Nephron progenitor cell (in vitro differentiated cells): ENCODE results near the gene PSMB3.

Source experiments
- DNase-seq: peaks from one replicate; pipeline ENCODE4 v3.0.0; 2021
- H3K27ac Mint-ChIP-seq: 2 replicates; pipeline ENCODE4 v1.8.0; 2021; ENCODE audit warnings: mild to moderate bottlenecking, moderate library complexity, mixed read lengths
- H3K27me3 Mint-ChIP-seq: 2 replicates; pipeline ENCODE4 v1.8.0; 2021; ENCODE audit warnings: mild to moderate bottlenecking, low read depth, mixed read lengths; ENCODE audit not compliant: poor library complexity
- H3K36me3 Mint-ChIP-seq: 2 replicates; pipeline ENCODE4 v1.8.0; 2021; ENCODE audit warnings: low read depth, mixed read lengths
- H3K4me1 Mint-ChIP-seq: 2 replicates; pipeline ENCODE4 v1.8.0; 2021; ENCODE audit warnings: mixed read lengths
- H3K4me3 Mint-ChIP-seq: 2 replicates; pipeline ENCODE4 v1.8.0; 2021; ENCODE audit warnings: mild to moderate bottlenecking, moderate library complexity, mixed read lengths
- H3K9me3 Mint-ChIP-seq: 2 replicates; pipeline ENCODE4 v1.8.0; 2021; ENCODE audit warnings: mild to moderate bottlenecking, moderate library complexity, mixed read lengths
- CTCF ChIP-seq: fragments of 200-600 bp; sonication (generic); IDR thresholded peaks from 2 replicates; pipeline ENCODE4 v1.5.0; 2021; ENCODE audit warnings: antibody characterized with exemption

The PSMB3 gene

GRCh38 chr17:38794221-38794620, 41.7 kb downstream of the PSMB3 start:
- Mint-ChIP-seq H3K4me1 (peaks cover 60% of the 10 kb centered on the region), H3K27me3 (peaks cover 4% of the 10 kb centered on the region), H3K9me3 (no peaks in the 10 kb centered on the region), H3K36me3 (peaks cover 43% of the 10 kb centered on the region), H3K4me3 (no peak overlapping the region), H3K27ac (peak overlapping the region; percentile 24)
- no peak for DNase-seq
- TF ChIP-seq CTCF: no peak

- no peak for DNase-seq
- peaks cover 49% of the 10 kb centered on the region for H3K4me1 Mint-ChIP-seq
- peak overlapping the region; percentile 97 for H3K4me3 Mint-ChIP-seq
- TF ChIP-seq CTCF: no peak
- H3K36me3 Mint-ChIP-seq: peaks cover 56% of the 10 kb centered on the region
- H3K9me3 Mint-ChIP-seq: no peaks in the 10 kb centered on the region
- no peak overlapping the region for H3K27ac Mint-ChIP-seq
- H3K27me3 Mint-ChIP-seq: peaks cover 6% of the 10 kb centered on the region
These were observed 44.1 kb downstream of the PSMB3 start for GRCh38 chr17:38796451-38797157.

- no peak for DNase-seq
- peak overlapping the region; percentile 97 for H3K4me3 Mint-ChIP-seq
- peaks cover 60% of the 10 kb centered on the region for H3K36me3 Mint-ChIP-seq
- peaks cover 47% of the 10 kb centered on the region for H3K4me1 Mint-ChIP-seq
- H3K27me3 Mint-ChIP-seq: peaks cover 7% of the 10 kb centered on the region
- H3K9me3 Mint-ChIP-seq: no peaks in the 10 kb centered on the region
- no peak for TF ChIP-seq CTCF
- H3K27ac Mint-ChIP-seq: no peak overlapping the region
These were observed 44.6 kb downstream of the PSMB3 start for GRCh38 chr17:38797158-38797490.

- Mint-ChIP-seq H3K36me3 (peaks cover 61% of the 10 kb centered on the region), H3K9me3 (no peaks in the 10 kb centered on the region), H3K27ac (peak overlapping the region; percentile 98), H3K27me3 (peaks cover 7% of the 10 kb centered on the region), H3K4me1 (peaks cover 42% of the 10 kb centered on the region), H3K4me3 (peak overlapping the region; percentile 97)
- TF ChIP-seq CTCF: no peak
- DNase-seq: no peak
These were observed 45.3 kb downstream of the PSMB3 start for GRCh38 chr17:38797828-38798227.

GRCh38 chr17:38798614-38799500, 46.3 kb downstream of the PSMB3 start:
- Mint-ChIP-seq H3K9me3 (no peaks in the 10 kb centered on the region), H3K27ac (peak overlapping the region; percentile 98), H3K36me3 (peaks cover 68% of the 10 kb centered on the region), H3K4me1 (peaks cover 39% of the 10 kb centered on the region), H3K4me3 (peak overlapping the region; percentile 97), H3K27me3 (peaks cover 4% of the 10 kb centered on the region)
- no peak for TF ChIP-seq CTCF
- DNase-seq: no peak
